DOHH2 (cell line): ENCODE data around the gene COMMD10.

ENCODE experiments used
- CTCF ChIP-seq: fragments of 200-600 bp; sonication (generic); IDR thresholded peaks from one replicate; pipeline ENCODE4 v1.5.1; 2014; ENCODE audit warnings: antibody characterized with exemption, mild to moderate bottlenecking, low read depth, low read length; ENCODE audit not compliant: poor library complexity, severe bottlenecking
- EZH2phosphoT487 ChIP-seq: fragments of 200-600 bp; sonication (generic); IDR thresholded peaks from 2 replicates; pipeline ENCODE4 v1.6.1; 2017; ENCODE audit warnings: borderline replicate concordance, mild to moderate bottlenecking, antibody characterized with exemption, low read length, moderate library complexity, mixed read lengths

- TF ChIP-seq CTCF (no peak), EZH2phosphoT487 (no peak)
These were observed 9.5 kb upstream of the COMMD10 start for GRCh38 chr5:116075191-116075831.
